GM12891 (cell line): Measurements from ENCODE around the gene TMED7.

Source experiments
- PAX5 ChIP-seq: IDR thresholded peaks from 2 replicates; pipeline ENCODE4 v1.6.1; 2011; ENCODE audit warnings: low read length, moderate library complexity, mild to moderate bottlenecking; ENCODE audit not compliant: insufficient read depth, severe bottlenecking
- POLR2A ChIP-seq: IDR thresholded peaks from 2 replicates; pipeline ENCODE4 v1.6.1; 2011; ENCODE audit warnings: low read depth, low read length, control low read depth
- POLR2AphosphoS5 ChIP-seq: IDR thresholded peaks from 2 replicates; pipeline ENCODE4 v1.6.1; 2011; ENCODE audit warnings: low read depth, low read length, control low read depth
- POU2F2 ChIP-seq: IDR thresholded peaks from 2 replicates; pipeline ENCODE4 v1.6.1; 2011; ENCODE audit warnings: low read depth, mild to moderate bottlenecking, control low read depth, low read length, moderate library complexity
- SPI1 ChIP-seq: IDR thresholded peaks from 2 replicates; pipeline ENCODE4 v1.6.1; 2011; ENCODE audit warnings: low read depth, low read length, control low read depth
- TAF1 ChIP-seq: IDR thresholded peaks from 2 replicates; pipeline ENCODE4 v1.6.1; 2011; ENCODE audit warnings: low read depth, low read length, control low read depth

GRCh38 chr5:115600766-115601165, 25.1 kb downstream of the TMED7 start:
- no peak for TF ChIP-seq TAF1
- TF ChIP-seq POLR2A = no peak
- TF ChIP-seq PAX5 = no peak
- no peak for TF ChIP-seq POLR2AphosphoS5
- no peak for TF ChIP-seq SPI1
- no peak for TF ChIP-seq POU2F2
